Right hindlimb (tissue), 1 donor: ENCODE data around the gene CENPP.

ENCODE experiments used
- DNase-seq: peaks from one replicate; pipeline ENCODE4 v3.0.0-alpha.2; 2018

The CENPP gene

GRCh38 chr9:92513349-92513748 is 187.6 kb downstream of the CENPP start:
- DNase-seq = no peak

- no peak for DNase-seq
These were observed 188.9 kb downstream of the CENPP start for GRCh38 chr9:92514635-92515034.

GRCh38 chr9:92516521-92516920 is 190.8 kb downstream of the CENPP start:
- DNase-seq = no peak

GRCh38 chr9:92517046-92517445 is 191.3 kb downstream of the CENPP start:
- DNase-seq = no peak

- no peak for DNase-seq
These were observed 192.4 kb downstream of the CENPP start for GRCh38 chr9:92518199-92518598.

- DNase-seq = no peak
These were observed 195.1 kb downstream of the CENPP start for GRCh38 chr9:92520837-92521236.

GRCh38 chr9:92522983-92523970 is 197.5 kb downstream of the CENPP start:
- no peak for DNase-seq

- DNase-seq = no peak
These were observed 199.1 kb downstream of the CENPP start for GRCh38 chr9:92524881-92525280.

GRCh38 chr9:92525306-92525705 is 199.6 kb downstream of the CENPP start:
- no peak for DNase-seq

GRCh38 chr9:92527291-92527828 is 201.6 kb downstream of the CENPP start:
- no peak for DNase-seq

- no peak for DNase-seq
These were observed 202.2 kb downstream of the CENPP start for GRCh38 chr9:92527832-92528521.

GRCh38 chr9:92528522-92528849 is 202.7 kb downstream of the CENPP start:
- no peak for DNase-seq

GRCh38 chr9:92529124-92529523 is 203.4 kb downstream of the CENPP start:
- no peak for DNase-seq

GRCh38 chr9:92530893-92531292 is 205.1 kb downstream of the CENPP start:
- no peak for DNase-seq

- no peak for DNase-seq
These were observed 208.5 kb downstream of the CENPP start for GRCh38 chr9:92534204-92534603.

- no peak for DNase-seq
These were observed 208.9 kb downstream of the CENPP start for GRCh38 chr9:92534674-92535073.

GRCh38 chr9:92535940-92536850 is 210.4 kb downstream of the CENPP start, which contains the start of gene ECM2:
Gene ECM2 (minus strand): TSS chr9:92535990. CDS start chr9:92522866, 13,124 bp downstream.
- DNase-seq = no peak

- DNase-seq = no peak
These were observed 212.8 kb downstream of the CENPP start for GRCh38 chr9:92538541-92538940.

GRCh38 chr9:92543972-92544371 is 218.2 kb downstream of the CENPP start:
- no peak for DNase-seq

GRCh38 chr9:92545002-92545510 is 219.3 kb downstream of the CENPP start:
- DNase-seq = no peak

GRCh38 chr9:92547356-92547755 is 221.6 kb downstream of the CENPP start:
- DNase-seq = no peak

GRCh38 chr9:92550765-92551164 is 225.0 kb downstream of the CENPP start:
- no peak for DNase-seq
